Activated B cell treated with CpG ODN at 0.5 μM for 24 hours (primary cell): Measurements from ENCODE around the gene UGT1A4. TPM values are rescaled to one million over a fixed set of nuclear protein-coding genes. Genes with fewer than 3 reads are reported as not detected.

ENCODE experiments used
- ATAC-seq: fragments of 200-7000 bp; cut with Tn5 transposase; one replicate; pipeline ENCODE4 v1.10.0; 2021; ENCODE audit warnings: low read depth, mild to moderate bottlenecking, moderate library complexity
- CTCF ChIA-PET: fragments of 350-600 bp; sonication (Branson Sonifier 250); formaldehyde crosslinking; loops from one replicate; lab custom pipeline; 2021; ENCODE audit warnings: antibody characterized with exemption; lab: Charles Lee
- POLR2A ChIA-PET: fragments of 350-600 bp; sonication (Branson Sonifier 250); formaldehyde crosslinking; loops from one replicate; lab custom pipeline; 2021; ENCODE audit warnings: antibody characterized with exemption; lab: Charles Lee
- DNase-seq: peaks from one replicate; pipeline ENCODE4 v3.0.0; 2022
- H3K27ac Mint-ChIP-seq: one replicate; pipeline ENCODE4 v1.8.0; 2020; ENCODE audit warnings: mixed read lengths
- H3K27me3 Mint-ChIP-seq: one replicate; pipeline ENCODE4 v1.8.0; 2021; ENCODE audit warnings: mixed read lengths
- H3K36me3 Mint-ChIP-seq: one replicate; pipeline ENCODE4 v1.8.0; 2021; ENCODE audit warnings: low read depth, mixed read lengths
- H3K4me1 Mint-ChIP-seq: one replicate; pipeline ENCODE4 v1.8.0; 2021; ENCODE audit warnings: mixed read lengths
- H3K4me3 Mint-ChIP-seq: one replicate; pipeline ENCODE4 v1.8.0; 2020; ENCODE audit warnings: mild to moderate bottlenecking, mixed read lengths
- H3K9me3 Mint-ChIP-seq: one replicate; pipeline ENCODE4 v1.8.0; 2020; ENCODE audit warnings: mixed read lengths
- intact Hi-C: fragments of 100-400 bp; cut with micrococcal nuclease; formaldehyde crosslinking; loops from one replicate; pipeline ENCODE4 v1.15.1; 2024
- total RNA-seq: library from RNA; stranded (reverse); gene quantifications from 2 replicates; pipeline ENCODE4 v1.2.3, GENCODE V29; 2022
- TF ChIP-seq, protein P1 (sequence below): fragments of 200-600 bp; IDR thresholded peaks from one replicate; pipeline ENCODE4 v1.8.0; 2022; ENCODE audit warnings: antibody characterized with exemption, mild to moderate bottlenecking

UGT1A4 gene
- total RNA-seq, 1 donor from 2014 or later = not detected

- POLR2A ChIA-PET = no interaction called here
- TF ChIP-seq, protein P1, sequence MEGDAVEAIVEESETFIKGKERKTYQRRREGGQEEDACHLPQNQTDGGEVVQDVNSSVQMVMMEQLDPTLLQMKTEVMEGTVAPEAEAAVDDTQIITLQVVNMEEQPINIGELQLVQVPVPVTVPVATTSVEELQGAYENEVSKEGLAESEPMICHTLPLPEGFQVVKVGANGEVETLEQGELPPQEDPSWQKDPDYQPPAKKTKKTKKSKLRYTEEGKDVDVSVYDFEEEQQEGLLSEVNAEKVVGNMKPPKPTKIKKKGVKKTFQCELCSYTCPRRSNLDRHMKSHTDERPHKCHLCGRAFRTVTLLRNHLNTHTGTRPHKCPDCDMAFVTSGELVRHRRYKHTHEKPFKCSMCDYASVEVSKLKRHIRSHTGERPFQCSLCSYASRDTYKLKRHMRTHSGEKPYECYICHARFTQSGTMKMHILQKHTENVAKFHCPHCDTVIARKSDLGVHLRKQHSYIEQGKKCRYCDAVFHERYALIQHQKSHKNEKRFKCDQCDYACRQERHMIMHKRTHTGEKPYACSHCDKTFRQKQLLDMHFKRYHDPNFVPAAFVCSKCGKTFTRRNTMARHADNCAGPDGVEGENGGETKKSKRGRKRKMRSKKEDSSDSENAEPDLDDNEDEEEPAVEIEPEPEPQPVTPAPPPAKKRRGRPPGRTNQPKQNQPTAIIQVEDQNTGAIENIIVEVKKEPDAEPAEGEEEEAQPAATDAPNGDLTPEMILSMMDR = no peak
- H3K9me3 Mint-ChIP-seq = peaks cover 2% of the 10 kb centered on the region
- DNase-seq (no peak), ATAC-seq (no peak)
- no peak overlapping the region for H3K27ac Mint-ChIP-seq
- H3K27me3 Mint-ChIP-seq = peaks cover 7% of the 10 kb centered on the region
- H3K4me1 Mint-ChIP-seq = no peaks in the 10 kb centered on the region
- intact Hi-C loops = no loop called here
- H3K4me3 Mint-ChIP-seq = no peak overlapping the region
- CTCF ChIA-PET = no interaction called here
- no peaks in the 10 kb centered on the region for H3K36me3 Mint-ChIP-seq
Observed at GRCh38 chr2:233789554-233789953, 71.0 kb downstream of the UGT1A4 start.

- Mint-ChIP-seq H3K4me1 (no peaks in the 10 kb centered on the region), H3K4me3 (no peak overlapping the region), H3K27ac (no peak overlapping the region), H3K36me3 (no peaks in the 10 kb centered on the region), H3K9me3 (no peaks in the 10 kb centered on the region), H3K27me3 (peaks cover 7% of the 10 kb centered on the region)
- DNase-seq (no peak), ATAC-seq (no peak)
- CTCF ChIA-PET = no interaction called here
- TF ChIP-seq, protein P1 = no peak
- intact Hi-C loops = no loop called here
- POLR2A ChIA-PET = no interaction called here
Observed at GRCh38 chr2:233791151-233791882, 72.8 kb downstream of the UGT1A4 start.

- intact Hi-C loops = no loop called here
- Mint-ChIP-seq H3K4me3 (no peak overlapping the region), H3K27ac (no peak overlapping the region), H3K9me3 (no peaks in the 10 kb centered on the region), H3K4me1 (no peaks in the 10 kb centered on the region), H3K36me3 (no peaks in the 10 kb centered on the region), H3K27me3 (peaks cover 7% of the 10 kb centered on the region)
- POLR2A ChIA-PET = no interaction called here
- no peak for DNase-seq
- CTCF ChIA-PET = no interaction called here
- no peak for ATAC-seq
- TF ChIP-seq, protein P1 = no peak
Observed at GRCh38 chr2:233791883-233792329, 73.4 kb downstream of the UGT1A4 start.

GRCh38 chr2:233792720-233793119 is 74.2 kb downstream of the UGT1A4 start:
- ChIA-PET POLR2A (no interaction called here), CTCF (no interaction called here)
- intact Hi-C loops = no loop called here
- no peaks in the 10 kb centered on the region for H3K9me3 Mint-ChIP-seq
- ATAC-seq (no peak), DNase-seq (no peak)
- TF ChIP-seq, protein P1 = no peak
- H3K4me1 Mint-ChIP-seq = no peaks in the 10 kb centered on the region
- H3K27me3 Mint-ChIP-seq = peaks cover 7% of the 10 kb centered on the region
- no peak overlapping the region for H3K27ac Mint-ChIP-seq
- H3K4me3 Mint-ChIP-seq = no peak overlapping the region
- no peaks in the 10 kb centered on the region for H3K36me3 Mint-ChIP-seq

DNA sequence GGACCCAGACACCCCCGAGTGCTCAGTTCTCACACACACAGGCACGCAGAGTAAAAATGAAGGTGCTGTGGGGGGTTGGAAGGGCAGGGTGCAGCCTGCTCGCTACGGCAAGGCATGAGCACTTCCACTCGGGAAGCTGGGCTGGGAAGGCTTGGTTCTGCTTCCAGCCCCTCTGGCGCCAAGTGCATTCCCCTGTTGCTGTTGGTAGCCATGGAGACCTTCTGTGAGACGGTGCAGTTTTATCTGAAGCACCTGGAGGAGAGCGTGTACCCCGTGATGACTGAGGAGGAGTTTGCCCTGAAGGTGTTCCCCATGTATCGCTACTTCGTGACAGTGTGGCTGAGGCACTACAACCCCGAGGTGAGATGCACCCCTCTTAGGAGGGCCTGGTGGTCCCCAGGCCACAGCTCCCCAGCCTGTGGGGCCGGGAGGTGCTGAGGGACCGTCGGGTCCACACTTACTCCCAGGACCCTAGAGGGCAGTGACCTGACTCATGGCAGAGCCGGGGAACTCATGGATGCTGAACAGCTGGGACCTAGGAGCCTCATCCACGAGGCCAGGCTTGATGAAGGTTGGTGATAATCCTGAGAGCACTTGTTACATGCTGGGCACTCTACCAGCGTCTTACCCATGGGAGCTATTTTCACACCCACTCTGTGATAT is 75.1 kb downstream of the UGT1A4 start:
- H3K9me3 Mint-ChIP-seq = no peaks in the 10 kb centered on the region
- H3K27ac Mint-ChIP-seq = no peak overlapping the region
- no peak for DNase-seq
- H3K36me3 Mint-ChIP-seq = no peaks in the 10 kb centered on the region
- CTCF ChIA-PET = no interaction called here
- H3K27me3 Mint-ChIP-seq = peaks cover 7% of the 10 kb centered on the region
- POLR2A ChIA-PET = no interaction called here
- no peak for ATAC-seq
- TF ChIP-seq, protein P1 = no peak
- intact Hi-C loops = no loop called here
- no peak overlapping the region for H3K4me3 Mint-ChIP-seq
- no peaks in the 10 kb centered on the region for H3K4me1 Mint-ChIP-seq
